Hematopoietic multipotent progenitor cell treated with erythropoietin and hydrocortisone succinate and interleukin-3 and kit ligand, for 15 days (in vitro differentiated cells): ENCODE data around the gene AMMECR1.

Source experiments
- DNase-seq: peaks from one replicate; pipeline ENCODE4 v3.0.0-alpha.2; 2015; ENCODE audit warnings: low spot score

AMMECR1 gene

DNA sequence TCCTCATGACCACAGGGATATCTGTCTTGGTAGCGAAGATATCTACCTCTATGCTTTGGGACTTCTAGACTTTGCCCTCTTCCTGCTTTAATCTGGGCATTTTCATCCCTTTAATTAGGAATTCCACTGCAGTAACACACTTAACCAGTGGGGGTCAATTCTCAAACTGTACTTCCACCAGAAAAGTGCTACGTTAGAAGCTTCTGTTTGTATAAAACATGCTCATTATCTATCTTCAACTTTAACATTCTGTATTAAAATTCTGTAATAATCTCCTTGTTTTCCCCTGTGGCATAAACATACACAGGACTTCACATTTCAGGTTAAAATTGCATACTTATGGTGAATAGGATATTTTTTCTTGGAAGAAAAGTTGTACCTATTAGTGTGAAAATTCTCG, 105.6 kb downstream of the AMMECR1 start:
- no peak for DNase-seq

DNA sequence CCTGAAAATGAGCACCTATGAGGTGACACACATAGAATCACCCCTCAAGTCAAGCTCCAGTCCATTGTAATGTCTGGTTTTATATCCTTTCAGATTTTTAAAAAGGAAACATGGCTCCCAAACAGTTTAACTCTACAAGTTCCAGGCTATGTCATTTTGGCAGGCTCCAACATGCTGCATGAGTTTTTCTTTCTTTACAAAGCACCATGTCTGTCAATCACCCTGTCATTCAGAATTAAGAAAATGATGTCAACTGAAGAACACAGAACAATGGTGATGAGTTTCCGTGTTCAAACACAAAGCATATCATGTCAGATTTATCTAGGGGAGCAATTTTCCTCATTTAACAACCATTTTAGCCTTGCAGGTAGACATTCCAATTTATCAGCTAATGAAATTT, 106.5 kb downstream of the AMMECR1 start:
- no peak for DNase-seq

DNA sequence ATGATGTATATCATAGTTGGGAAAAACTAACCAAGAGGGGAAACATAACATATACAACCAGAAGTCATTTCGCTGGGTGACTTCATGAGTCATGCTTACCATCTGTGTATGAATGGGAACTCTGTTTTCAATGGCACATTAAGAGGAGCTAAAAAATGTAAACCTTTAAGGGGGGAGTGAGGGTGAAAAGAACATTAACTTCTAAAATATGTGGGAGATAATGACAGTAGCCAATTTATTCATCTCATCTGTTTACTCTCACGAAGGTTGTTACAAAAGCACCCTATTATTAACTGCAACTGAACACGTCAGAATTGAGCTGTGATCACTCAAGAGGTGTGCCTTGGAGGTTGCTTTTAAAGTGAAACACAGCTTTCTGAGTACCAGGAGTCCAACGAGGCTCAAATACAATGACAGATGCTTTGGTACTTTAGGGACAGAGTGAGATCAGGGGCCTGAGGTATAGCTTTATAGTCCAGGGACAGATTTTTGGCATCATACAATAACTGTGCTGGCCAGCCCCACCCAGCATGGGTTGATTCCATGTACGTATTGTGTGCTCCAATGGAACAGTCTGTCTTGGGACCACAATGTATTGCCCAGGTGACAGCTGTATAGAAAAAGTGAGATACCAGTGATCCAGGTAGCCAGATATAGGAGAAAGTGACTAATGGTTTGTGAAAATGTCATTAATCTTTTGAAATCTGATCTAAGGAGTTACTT, 107.3 kb downstream of the AMMECR1 start:
- no peak for DNase-seq

- DNase-seq = no peak
Observed at GRCh38 chrX:110208092-110208491, 109.8 kb downstream of the AMMECR1 start.

GRCh38 chrX:110204986-110205385, 112.9 kb downstream of the AMMECR1 start:
- DNase-seq = no peak

DNA sequence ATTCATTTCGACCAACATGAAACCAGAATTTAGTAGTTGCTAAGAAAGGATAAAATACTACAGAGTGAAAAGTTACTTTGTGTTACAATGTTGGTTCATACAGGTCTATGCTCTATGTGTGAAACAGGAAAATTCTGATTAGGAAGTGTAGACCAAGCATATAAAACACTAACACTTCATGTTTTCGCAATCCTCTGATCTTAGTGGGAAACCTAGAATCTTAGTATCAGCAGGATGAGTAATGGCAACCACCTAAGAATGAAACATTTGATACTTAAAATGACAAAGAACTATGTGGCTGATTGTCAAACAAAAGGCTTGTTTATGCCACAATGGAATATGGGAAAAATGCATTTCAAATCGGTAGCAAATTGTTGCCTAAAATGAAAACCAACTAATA, 116.1 kb downstream of the AMMECR1 start:
- DNase-seq = no peak

- no peak for DNase-seq
Observed at GRCh38 chrX:110194977-110195376, 122.9 kb downstream of the AMMECR1 start.

GRCh38 chrX:110192516-110192915, 125.4 kb downstream of the AMMECR1 start:
- no peak for DNase-seq

GRCh38 chrX:110188701-110189558, 129.0 kb downstream of the AMMECR1 start:
- no peak for DNase-seq

DNA sequence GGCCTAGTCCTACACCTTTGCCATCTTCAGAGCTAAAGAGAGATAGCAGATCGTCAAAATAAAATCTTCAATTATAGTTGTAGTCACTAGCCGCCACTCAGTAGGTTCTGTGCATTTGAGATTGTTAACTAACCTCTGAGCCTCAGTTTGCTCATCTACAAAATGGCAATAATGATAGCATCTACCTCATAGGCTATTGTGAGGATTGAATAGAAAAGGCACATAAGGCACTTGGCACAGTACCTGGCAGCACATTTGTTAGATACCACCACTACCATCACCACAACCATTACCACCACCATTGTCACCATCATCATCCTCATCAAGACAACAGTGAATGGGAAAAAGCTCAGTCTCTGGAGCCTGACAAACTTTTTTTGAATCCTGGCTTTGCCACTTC, 134.6 kb downstream of the AMMECR1 start:
- no peak for DNase-seq

GRCh38 chrX:110182865-110183264, 135.0 kb downstream of the AMMECR1 start:
- DNase-seq = no peak

GRCh38 chrX:110182362-110182761, 135.5 kb downstream of the AMMECR1 start:
- no peak for DNase-seq

GRCh38 chrX:110181459-110182137, 136.3 kb downstream of the AMMECR1 start:
- DNase-seq = no peak

- DNase-seq = no peak
Observed at GRCh38 chrX:110180928-110181310, 137.0 kb downstream of the AMMECR1 start.

GRCh38 chrX:110180176-110180927, 137.5 kb downstream of the AMMECR1 start:
- DNase-seq = no peak

- peak; percentile 92 for DNase-seq
Observed at GRCh38 chrX:110178179-110178865, 139.6 kb downstream of the AMMECR1 start.

GRCh38 chrX:110175696-110176095, 142.2 kb downstream of the AMMECR1 start:
- peak; percentile 50 for DNase-seq

GRCh38 chrX:110175146-110175545, 142.7 kb downstream of the AMMECR1 start:
- DNase-seq = no peak

- DNase-seq = no peak
Observed at GRCh38 chrX:110173192-110174175, 144.4 kb downstream of the AMMECR1 start.

DNA sequence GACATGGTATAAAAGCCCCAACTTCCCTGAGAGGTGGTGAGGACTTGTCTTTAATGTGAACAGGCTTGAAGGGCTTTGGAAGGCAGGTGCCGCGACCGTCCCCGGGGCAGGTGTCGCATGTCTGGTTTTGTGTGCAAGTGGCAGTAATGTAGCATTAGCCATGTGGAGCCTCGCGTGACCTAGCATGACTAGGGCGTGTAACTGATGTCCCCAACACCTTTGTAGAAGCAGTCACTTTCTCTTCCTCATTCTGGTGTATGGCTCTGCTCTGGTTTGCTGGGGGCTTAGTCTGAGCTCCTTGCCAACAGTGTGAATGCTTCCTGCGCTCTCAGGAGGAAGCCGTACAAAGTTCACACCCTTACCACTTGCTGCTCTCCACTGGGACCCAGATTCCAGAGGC, 145.7 kb downstream of the AMMECR1 start:
- no peak for DNase-seq
